Smooth muscle cell (in vitro differentiated cells): Measurements from ENCODE around the gene MAP4K1. TPM values are rescaled to one million over a fixed set of nuclear protein-coding genes. Genes with fewer than 3 reads are reported as not detected.

Source experiments
- DNase-seq: peaks from one replicate; lab custom pipeline; 2025; ENCODE audit not compliant: unreplicated experiment; lab: John Stamatoyannopoulos, UW
- H2AFZ ChIP-seq: fragments of 200-600 bp; sonication (generic); 2 replicates; pipeline ENCODE4 v1.6.0; 2016; ENCODE audit warnings: antibody characterized with exemption, low read depth, mild to moderate bottlenecking
- H3F3A ChIP-seq: fragments of 200-600 bp; sonication (generic); 2 replicates; pipeline ENCODE4 v1.6.0; 2017; ENCODE audit warnings: antibody characterized with exemption, low read depth
- H3K27ac ChIP-seq: fragments of 200-600 bp; sonication (generic); 2 replicates; pipeline ENCODE4 v1.5.1; 2016; ENCODE audit warnings: low read depth, mild to moderate bottlenecking
- H3K27me3 ChIP-seq: fragments of 200-600 bp; sonication (generic); 2 replicates; pipeline ENCODE4 v1.6.1; 2016; ENCODE audit warnings: low read depth, mild to moderate bottlenecking
- H3K36me3 ChIP-seq: fragments of 200-600 bp; sonication (generic); 2 replicates; pipeline ENCODE4 v1.5.1; 2016; ENCODE audit warnings: low read depth
- H3K4me1 ChIP-seq: fragments of 200-600 bp; sonication (generic); 2 replicates; pipeline ENCODE4 v1.5.1; 2016; ENCODE audit warnings: low read depth
- H3K4me2 ChIP-seq: fragments of 200-600 bp; sonication (generic); 2 replicates; pipeline ENCODE4 v1.6.0; 2016; ENCODE audit warnings: mild to moderate bottlenecking
- H3K4me3 ChIP-seq: fragments of 200-600 bp; sonication (generic); 2 replicates; pipeline ENCODE4 v1.5.1; 2016; ENCODE audit warnings: mild to moderate bottlenecking
- H3K79me2 ChIP-seq: fragments of 200-600 bp; sonication (generic); 2 replicates; pipeline ENCODE4 v1.6.0; 2016; ENCODE audit warnings: low read depth, mild to moderate bottlenecking
- H3K9ac ChIP-seq: fragments of 200-600 bp; sonication (generic); 2 replicates; pipeline ENCODE4 v1.6.0; 2016; ENCODE audit warnings: low read depth
- H3K9me3 ChIP-seq: fragments of 200-600 bp; sonication (generic); replicated peaks from 2 replicates; pipeline ENCODE4 v1.5.1; 2016; ENCODE audit warnings: low read depth
- H4K20me1 ChIP-seq: fragments of 200-600 bp; sonication (generic); 2 replicates; pipeline ENCODE4 v1.6.0; 2016; ENCODE audit warnings: low read depth
- CTCF ChIP-seq: fragments of 200-600 bp; sonication (generic); IDR thresholded peaks from 2 replicates; pipeline ENCODE4 v1.5.1; 2017; ENCODE audit warnings: borderline replicate concordance, mild to moderate bottlenecking, antibody characterized with exemption; ENCODE audit not compliant: insufficient read depth, poor library complexity, severe bottlenecking
- WGBS: methylation state at CpG from one replicate; pipeline ENCODE4 v1.1.7; 2016; ENCODE audit warnings: low lambda C conversion rate; 5-methylcytosine and 5-hydroxymethylcytosine counted together
- polyA plus RNA-seq: library from polyadenylated mRNA; unstranded; fragments of >200 nt; fragmentation: Nextera tagmentation; extraction: Ambion mirVana; gene quantifications from 2 replicates; pipeline ENCODE4 v1.2.1, GENCODE V29; 2016
- total RNA-seq: library from RNA; depleted of rRNA; stranded (reverse); fragments of >200 nt; gene quantifications from 2 replicates; pipeline ENCODE4 v1.2.3, GENCODE V29; 2014

Gene MAP4K1
- total RNA-seq = 0.22 and 2.1 TPM in 2 replicates
- 0.91 TPM in 1 of 2 replicates, not detected in the other for polyA plus RNA-seq

GRCh38 chr19:38617764-38618589 lies at the start of gene MAP4K1:
TSS of gene MAP4K1 (minus strand) at chr19:38617953. CDS start at chr19:38617895, 58 bp downstream.
- Histone ChIP-seq H3K4me3 (peak within 1 kb of the TSS; percentile 79), H3K36me3 (no peaks in the 10 kb centered on the region), H3K9me3 (no peaks in the 10 kb centered on the region), H3K27ac (no peak within 1 kb of the TSS), H3K27me3 (no peaks in the 10 kb centered on the region), H3K4me1 (peaks cover 13% of the 10 kb centered on the region), H4K20me1 (no peaks in the 10 kb centered on the region), H3K4me2 (peak within 1 kb of the TSS; percentile 96), H3K9ac (peak within 1 kb of the TSS; percentile 5), H3K79me2 (peaks cover 25% of the 10 kb centered on the region), H3F3A (no peaks in the 10 kb centered on the region), H2AFZ (peak within 1 kb of the TSS; percentile 70)
- no peak for TF ChIP-seq CTCF
- WGBS = 72% methylated on average over 28 of the region's 28 CpGs
- no peak for DNase-seq

- H3K4me1 ChIP-seq = peaks cover 81% of the 10 kb centered on the region
- no peak overlapping the region for H3K4me3 ChIP-seq
- no peak overlapping the region for H2AFZ ChIP-seq
- no peaks in the 10 kb centered on the region for H3K9me3 ChIP-seq
- H3F3A ChIP-seq = peaks cover 49% of the 10 kb centered on the region
- H3K4me2 ChIP-seq = peak overlapping the region; percentile 73
- H3K9ac ChIP-seq = peak overlapping the region; percentile 75
- 8% methylated on average over 10 of the region's 10 CpGs for WGBS
- peaks cover 52% of the 10 kb centered on the region for H4K20me1 ChIP-seq
- no peak for DNase-seq
- H3K27me3 ChIP-seq = no peaks in the 10 kb centered on the region
- peaks cover 87% of the 10 kb centered on the region for H3K79me2 ChIP-seq
- peak overlapping the region; percentile 100 for H3K27ac ChIP-seq
- TF ChIP-seq CTCF = no peak
- H3K36me3 ChIP-seq = no peaks in the 10 kb centered on the region
Measured at GRCh38 chr19:38666663-38667511, 49.1 kb upstream of the MAP4K1 start.

GRCh38 chr19:38665950-38666662 lies 48.4 kb upstream of the MAP4K1 start:
- Histone ChIP-seq H3K27me3 (no peaks in the 10 kb centered on the region), H3K4me1 (peaks cover 80% of the 10 kb centered on the region), H3K36me3 (no peaks in the 10 kb centered on the region), H3K4me2 (peak overlapping the region; percentile 73), H3K9me3 (no peaks in the 10 kb centered on the region), H2AFZ (no peak overlapping the region), H3K9ac (peak overlapping the region; percentile 75), H3F3A (peaks cover 52% of the 10 kb centered on the region), H4K20me1 (peaks cover 52% of the 10 kb centered on the region), H3K4me3 (no peak overlapping the region), H3K27ac (peak overlapping the region; percentile 100), H3K79me2 (peaks cover 87% of the 10 kb centered on the region)
- no peak for DNase-seq
- 25% methylated on average over 18 of the region's 19 CpGs for WGBS
- TF ChIP-seq CTCF = no peak
